GM23338 (cell line): ENCODE results near the gene IER5L. TPM values are rescaled to one million over a fixed set of nuclear protein-coding genes. Genes with fewer than 3 reads are reported as not detected.

ENCODE experiments used
- ATAC-seq: fragments of 200-7000 bp; cut with Tn5 transposase; 3 replicates; pipeline ENCODE4 v1.9.1; 2020
- DNase-seq: peaks from one replicate; pipeline ENCODE4 v3.0.0-alpha.2; 2015; ENCODE audit warnings: low spot score
- H2AFZ ChIP-seq: fragments of 200-600 bp; sonication (generic); 2 replicates; pipeline ENCODE4 v1.8.0; 2016; ENCODE audit warnings: antibody characterized with exemption, mild to moderate bottlenecking, moderate library complexity
- H3F3A ChIP-seq: fragments of 200-600 bp; sonication (generic); replicated peaks from 2 replicates; pipeline ENCODE4 v1.8.0; 2017; ENCODE audit warnings: antibody characterized with exemption, mixed run types, low read depth
- H3K27ac ChIP-seq: fragments of 200-600 bp; sonication (generic); 2 replicates; pipeline ENCODE4 v1.6.1; 2016; ENCODE audit warnings: low read depth
- H3K27me3 ChIP-seq: fragments of 200-600 bp; sonication (generic); 2 replicates; pipeline ENCODE4 v1.8.0; 2016; ENCODE audit warnings: mild to moderate bottlenecking, mixed run types, moderate library complexity; ENCODE audit not compliant: insufficient read depth
- H3K36me3 ChIP-seq: fragments of 200-600 bp; sonication (generic); 2 replicates; pipeline ENCODE4 v1.8.0; 2016; ENCODE audit warnings: mild to moderate bottlenecking; ENCODE audit not compliant: insufficient read depth
- H3K4me1 ChIP-seq: fragments of 200-600 bp; sonication (generic); 2 replicates; pipeline ENCODE4 v1.8.0; 2016; ENCODE audit warnings: mild to moderate bottlenecking, moderate library complexity; ENCODE audit not compliant: insufficient read depth
- H3K4me2 ChIP-seq: fragments of 200-600 bp; sonication (generic); 2 replicates; pipeline ENCODE4 v1.7.1; 2017; ENCODE audit warnings: mixed run types
- H3K4me3 ChIP-seq: fragments of 200-600 bp; sonication (generic); 2 replicates; pipeline ENCODE4 v1.6.1; 2016; ENCODE audit warnings: mixed run types
- H3K79me2 ChIP-seq: fragments of 200-600 bp; sonication (generic); replicated peaks from 2 replicates; pipeline ENCODE4 v1.8.0; 2017; ENCODE audit warnings: mild to moderate bottlenecking; ENCODE audit not compliant: insufficient read depth
- H3K9me2 ChIP-seq: fragments of 200-600 bp; sonication (generic); 2 replicates; pipeline ENCODE4 v1.8.0; 2017; ENCODE audit not compliant: insufficient read depth
- H4K20me1 ChIP-seq: fragments of 200-600 bp; sonication (generic); replicated peaks from 2 replicates; pipeline ENCODE4 v1.8.0; 2017; ENCODE audit warnings: mild to moderate bottlenecking; ENCODE audit not compliant: insufficient read depth
- H3K27ac Mint-ChIP-seq: 2 replicates; pipeline ENCODE4 v1.8.0; 2020; ENCODE audit warnings: inconsistent platforms, mild to moderate bottlenecking, moderate library complexity, mixed read lengths
- H3K27me3 Mint-ChIP-seq: 3 replicates; pipeline ENCODE4 v1.8.0; 2022; ENCODE audit warnings: low read depth, mild to moderate bottlenecking, moderate library complexity, mixed read lengths, inconsistent platforms; ENCODE audit not compliant: insufficient read depth, poor library complexity
- H3K36me3 Mint-ChIP-seq: 3 replicates; pipeline ENCODE4 v1.8.0; 2021; ENCODE audit warnings: low read depth, mild to moderate bottlenecking, inconsistent platforms, moderate library complexity, mixed read lengths
- H3K4me1 Mint-ChIP-seq: 3 replicates; pipeline ENCODE4 v1.8.0; 2020; ENCODE audit warnings: mild to moderate bottlenecking, inconsistent platforms, mixed read lengths
- H3K4me3 Mint-ChIP-seq: 3 replicates; pipeline ENCODE4 v1.8.0; 2021; ENCODE audit warnings: moderate library complexity, mild to moderate bottlenecking, inconsistent platforms, mixed read lengths
- H3K9me3 Mint-ChIP-seq: 3 replicates; pipeline ENCODE4 v1.8.0; 2020; ENCODE audit warnings: moderate library complexity, mild to moderate bottlenecking, inconsistent platforms, mixed read lengths
- CREB1 ChIP-seq: fragments of 250-450 bp; sonication (Bioruptor Pico); IDR thresholded peaks from 2 replicates; pipeline ENCODE4 v1.5.0; 2020; ENCODE audit warnings: low read depth, mild to moderate bottlenecking, moderate library complexity
- EZH2 ChIP-seq: fragments of 200-600 bp; sonication (generic); IDR thresholded peaks from one replicate; pipeline ENCODE4 v1.8.0; 2017; ENCODE audit warnings: antibody characterized with exemption, mild to moderate bottlenecking, low read depth; ENCODE audit not compliant: unreplicated experiment
- EZH2phosphoT487 ChIP-seq: fragments of 200-600 bp; sonication (generic); IDR thresholded peaks from one replicate; pipeline ENCODE4 v1.8.1; 2018; ENCODE audit warnings: antibody characterized with exemption; ENCODE audit not compliant: unreplicated experiment
- JUNB ChIP-seq: IDR thresholded peaks from one replicate; pipeline ENCODE4 v1.6.1; 2016; ENCODE audit warnings: antibody characterized with exemption; ENCODE audit not compliant: unreplicated experiment
- NANOG ChIP-seq: IDR thresholded peaks from 2 replicates; pipeline ENCODE4 v1.6.1; 2016; ENCODE audit warnings: antibody characterized with exemption, borderline replicate concordance
- POLR2AphosphoS5 ChIP-seq: IDR thresholded peaks from 2 replicates; pipeline ENCODE4 v1.6.1; 2016; ENCODE audit warnings: antibody characterized with exemption, low read depth
- STAT1 ChIP-seq: IDR thresholded peaks from one replicate; pipeline ENCODE4 v1.6.1; 2016; ENCODE audit warnings: antibody characterized with exemption; ENCODE audit not compliant: unreplicated experiment
- ZNF114 ChIP-seq: fragments of 250-450 bp; sonication (Bioruptor Pico); IDR thresholded peaks from 2 replicates; pipeline ENCODE4 v1.5.0; 2020; ENCODE audit warnings: mild to moderate bottlenecking, moderate library complexity
- ZNF331 ChIP-seq: fragments of 250-450 bp; sonication (Bioruptor Pico); IDR thresholded peaks from 2 replicates; pipeline ENCODE4 v1.5.0; 2020; ENCODE audit warnings: low read depth, mild to moderate bottlenecking, moderate library complexity
- polyA plus RNA-seq: library from polyadenylated mRNA; unstranded; fragments of >200 nt; fragmentation: Nextera tagmentation; extraction: Ambion mirVana; gene quantifications from 2 replicates; pipeline ENCODE4 v1.2.1, GENCODE V29; 2016
- total RNA-seq: library from RNA; depleted of rRNA; stranded (reverse); fragments of >200 nt; shearing (Covaris generic); gene quantifications from 2 replicates; pipeline ENCODE4 v1.2.3, GENCODE V29; 2014
- TF ChIP-seq, protein P1 (sequence below): fragments of 250-450 bp; sonication (Bioruptor Pico); IDR thresholded peaks from 2 replicates; pipeline ENCODE4 v1.5.0; 2020; ENCODE audit warnings: mild to moderate bottlenecking, moderate library complexity
- TF ChIP-seq, protein P2 (sequence below), 2 experiments: fragments of 200-600 bp in 1 of 2; sonication (generic) in 1 of 2; conservative IDR thresholded peaks; 2 replicates each; pipeline versions ENCODE4 v1.5.1 to v1.6.1; 2016 to 2017; ENCODE audit warnings: antibody characterized with exemption in 2 of 2, low read depth in 2 of 2, mild to moderate bottlenecking in 2 of 2, moderate library complexity in 1 of 2
- TF ChIP-seq, protein P3 (sequence below): IDR thresholded peaks from one replicate; pipeline ENCODE4 v1.6.1; 2018; ENCODE audit warnings: antibody characterized with exemption; ENCODE audit not compliant: unreplicated experiment
- TF ChIP-seq, protein P4 (sequence below): IDR thresholded peaks from 2 replicates; pipeline ENCODE4 v1.6.1; 2016; ENCODE audit warnings: antibody characterized with exemption

The IER5L gene
- total and polyA plus RNA-seq, 2 experiments from 2014 or later, result 0.19 to 0.90 TPM

- TF ChIP-seq JUNB (no peak), ZNF114 (CRISPR knock-in tag) (no peak), CREB1 (CRISPR knock-in tag) (no peak), POLR2AphosphoS5 (no peak), STAT1 (no peak), ZNF331 (CRISPR knock-in tag) (no peak), NANOG (no peak), EZH2 (no peak), EZH2phosphoT487 (no peak)
- TF ChIP-seq, protein P1, sequence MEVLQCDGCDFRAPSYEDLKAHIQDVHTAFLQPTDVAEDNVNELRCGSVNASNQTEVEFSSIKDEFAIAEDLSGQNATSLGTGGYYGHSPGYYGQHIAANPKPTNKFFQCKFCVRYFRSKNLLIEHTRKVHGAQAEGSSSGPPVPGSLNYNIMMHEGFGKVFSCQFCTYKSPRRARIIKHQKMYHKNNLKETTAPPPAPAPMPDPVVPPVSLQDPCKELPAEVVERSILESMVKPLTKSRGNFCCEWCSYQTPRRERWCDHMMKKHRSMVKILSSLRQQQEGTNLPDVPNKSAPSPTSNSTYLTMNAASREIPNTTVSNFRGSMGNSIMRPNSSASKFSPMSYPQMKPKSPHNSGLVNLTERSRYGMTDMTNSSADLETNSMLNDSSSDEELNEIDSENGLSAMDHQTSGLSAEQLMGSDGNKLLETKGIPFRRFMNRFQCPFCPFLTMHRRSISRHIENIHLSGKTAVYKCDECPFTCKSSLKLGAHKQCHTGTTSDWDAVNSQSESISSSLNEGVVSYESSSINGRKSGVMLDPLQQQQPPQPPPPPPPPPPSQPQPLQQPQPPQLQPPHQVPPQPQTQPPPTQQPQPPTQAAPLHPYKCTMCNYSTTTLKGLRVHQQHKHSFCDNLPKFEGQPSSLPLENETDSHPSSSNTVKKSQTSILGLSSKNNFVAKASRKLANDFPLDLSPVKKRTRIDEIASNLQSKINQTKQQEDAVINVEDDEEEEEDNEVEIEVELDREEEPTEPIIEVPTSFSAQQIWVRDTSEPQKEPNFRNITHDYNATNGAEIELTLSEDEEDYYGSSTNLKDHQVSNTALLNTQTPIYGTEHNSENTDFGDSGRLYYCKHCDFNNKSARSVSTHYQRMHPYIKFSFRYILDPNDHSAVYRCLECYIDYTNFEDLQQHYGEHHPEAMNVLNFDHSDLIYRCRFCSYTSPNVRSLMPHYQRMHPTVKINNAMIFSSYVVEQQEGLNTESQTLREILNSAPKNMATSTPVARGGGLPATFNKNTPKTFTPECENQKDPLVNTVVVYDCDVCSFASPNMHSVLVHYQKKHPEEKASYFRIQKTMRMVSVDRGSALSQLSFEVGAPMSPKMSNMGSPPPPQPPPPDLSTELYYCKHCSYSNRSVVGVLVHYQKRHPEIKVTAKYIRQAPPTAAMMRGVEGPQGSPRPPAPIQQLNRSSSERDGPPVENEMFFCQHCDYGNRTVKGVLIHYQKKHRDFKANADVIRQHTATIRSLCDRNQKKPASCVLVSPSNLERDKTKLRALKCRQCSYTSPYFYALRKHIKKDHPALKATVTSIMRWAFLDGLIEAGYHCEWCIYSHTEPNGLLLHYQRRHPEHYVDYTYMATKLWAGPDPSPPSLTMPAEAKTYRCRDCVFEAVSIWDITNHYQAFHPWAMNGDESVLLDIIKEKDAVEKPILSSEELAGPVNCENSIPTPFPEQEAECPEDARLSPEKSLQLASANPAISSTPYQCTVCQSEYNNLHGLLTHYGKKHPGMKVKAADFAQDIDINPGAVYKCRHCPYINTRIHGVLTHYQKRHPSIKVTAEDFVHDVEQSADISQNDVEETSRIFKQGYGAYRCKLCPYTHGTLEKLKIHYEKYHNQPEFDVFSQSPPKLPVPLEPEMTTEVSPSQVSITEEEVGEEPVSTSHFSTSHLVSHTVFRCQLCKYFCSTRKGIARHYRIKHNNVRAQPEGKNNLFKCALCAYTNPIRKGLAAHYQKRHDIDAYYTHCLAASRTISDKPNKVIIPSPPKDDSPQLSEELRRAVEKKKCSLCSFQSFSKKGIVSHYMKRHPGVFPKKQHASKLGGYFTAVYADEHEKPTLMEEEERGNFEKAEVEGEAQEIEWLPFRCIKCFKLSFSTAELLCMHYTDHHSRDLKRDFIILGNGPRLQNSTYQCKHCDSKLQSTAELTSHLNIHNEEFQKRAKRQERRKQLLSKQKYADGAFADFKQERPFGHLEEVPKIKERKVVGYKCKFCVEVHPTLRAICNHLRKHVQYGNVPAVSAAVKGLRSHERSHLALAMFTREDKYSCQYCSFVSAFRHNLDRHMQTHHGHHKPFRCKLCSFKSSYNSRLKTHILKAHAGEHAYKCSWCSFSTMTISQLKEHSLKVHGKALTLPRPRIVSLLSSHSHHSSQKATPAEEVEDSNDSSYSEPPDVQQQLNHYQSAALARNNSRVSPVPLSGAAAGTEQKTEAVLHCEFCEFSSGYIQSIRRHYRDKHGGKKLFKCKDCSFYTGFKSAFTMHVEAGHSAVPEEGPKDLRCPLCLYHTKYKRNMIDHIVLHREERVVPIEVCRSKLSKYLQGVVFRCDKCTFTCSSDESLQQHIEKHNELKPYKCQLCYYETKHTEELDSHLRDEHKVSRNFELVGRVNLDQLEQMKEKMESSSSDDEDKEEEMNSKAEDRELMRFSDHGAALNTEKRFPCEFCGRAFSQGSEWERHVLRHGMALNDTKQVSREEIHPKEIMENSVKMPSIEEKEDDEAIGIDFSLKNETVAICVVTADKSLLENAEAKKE (CRISPR knock-in tag), result no peak
- TF ChIP-seq, protein P2, sequence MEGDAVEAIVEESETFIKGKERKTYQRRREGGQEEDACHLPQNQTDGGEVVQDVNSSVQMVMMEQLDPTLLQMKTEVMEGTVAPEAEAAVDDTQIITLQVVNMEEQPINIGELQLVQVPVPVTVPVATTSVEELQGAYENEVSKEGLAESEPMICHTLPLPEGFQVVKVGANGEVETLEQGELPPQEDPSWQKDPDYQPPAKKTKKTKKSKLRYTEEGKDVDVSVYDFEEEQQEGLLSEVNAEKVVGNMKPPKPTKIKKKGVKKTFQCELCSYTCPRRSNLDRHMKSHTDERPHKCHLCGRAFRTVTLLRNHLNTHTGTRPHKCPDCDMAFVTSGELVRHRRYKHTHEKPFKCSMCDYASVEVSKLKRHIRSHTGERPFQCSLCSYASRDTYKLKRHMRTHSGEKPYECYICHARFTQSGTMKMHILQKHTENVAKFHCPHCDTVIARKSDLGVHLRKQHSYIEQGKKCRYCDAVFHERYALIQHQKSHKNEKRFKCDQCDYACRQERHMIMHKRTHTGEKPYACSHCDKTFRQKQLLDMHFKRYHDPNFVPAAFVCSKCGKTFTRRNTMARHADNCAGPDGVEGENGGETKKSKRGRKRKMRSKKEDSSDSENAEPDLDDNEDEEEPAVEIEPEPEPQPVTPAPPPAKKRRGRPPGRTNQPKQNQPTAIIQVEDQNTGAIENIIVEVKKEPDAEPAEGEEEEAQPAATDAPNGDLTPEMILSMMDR (conservative IDR thresholded peaks at IDR 0.05; ENCODE audit: low read depth in 2 of 2), result no peak
- TF ChIP-seq, protein P3, sequence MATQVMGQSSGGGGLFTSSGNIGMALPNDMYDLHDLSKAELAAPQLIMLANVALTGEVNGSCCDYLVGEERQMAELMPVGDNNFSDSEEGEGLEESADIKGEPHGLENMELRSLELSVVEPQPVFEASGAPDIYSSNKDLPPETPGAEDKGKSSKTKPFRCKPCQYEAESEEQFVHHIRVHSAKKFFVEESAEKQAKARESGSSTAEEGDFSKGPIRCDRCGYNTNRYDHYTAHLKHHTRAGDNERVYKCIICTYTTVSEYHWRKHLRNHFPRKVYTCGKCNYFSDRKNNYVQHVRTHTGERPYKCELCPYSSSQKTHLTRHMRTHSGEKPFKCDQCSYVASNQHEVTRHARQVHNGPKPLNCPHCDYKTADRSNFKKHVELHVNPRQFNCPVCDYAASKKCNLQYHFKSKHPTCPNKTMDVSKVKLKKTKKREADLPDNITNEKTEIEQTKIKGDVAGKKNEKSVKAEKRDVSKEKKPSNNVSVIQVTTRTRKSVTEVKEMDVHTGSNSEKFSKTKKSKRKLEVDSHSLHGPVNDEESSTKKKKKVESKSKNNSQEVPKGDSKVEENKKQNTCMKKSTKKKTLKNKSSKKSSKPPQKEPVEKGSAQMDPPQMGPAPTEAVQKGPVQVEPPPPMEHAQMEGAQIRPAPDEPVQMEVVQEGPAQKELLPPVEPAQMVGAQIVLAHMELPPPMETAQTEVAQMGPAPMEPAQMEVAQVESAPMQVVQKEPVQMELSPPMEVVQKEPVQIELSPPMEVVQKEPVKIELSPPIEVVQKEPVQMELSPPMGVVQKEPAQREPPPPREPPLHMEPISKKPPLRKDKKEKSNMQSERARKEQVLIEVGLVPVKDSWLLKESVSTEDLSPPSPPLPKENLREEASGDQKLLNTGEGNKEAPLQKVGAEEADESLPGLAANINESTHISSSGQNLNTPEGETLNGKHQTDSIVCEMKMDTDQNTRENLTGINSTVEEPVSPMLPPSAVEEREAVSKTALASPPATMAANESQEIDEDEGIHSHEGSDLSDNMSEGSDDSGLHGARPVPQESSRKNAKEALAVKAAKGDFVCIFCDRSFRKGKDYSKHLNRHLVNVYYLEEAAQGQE, result no peak
- TF ChIP-seq, protein P4, sequence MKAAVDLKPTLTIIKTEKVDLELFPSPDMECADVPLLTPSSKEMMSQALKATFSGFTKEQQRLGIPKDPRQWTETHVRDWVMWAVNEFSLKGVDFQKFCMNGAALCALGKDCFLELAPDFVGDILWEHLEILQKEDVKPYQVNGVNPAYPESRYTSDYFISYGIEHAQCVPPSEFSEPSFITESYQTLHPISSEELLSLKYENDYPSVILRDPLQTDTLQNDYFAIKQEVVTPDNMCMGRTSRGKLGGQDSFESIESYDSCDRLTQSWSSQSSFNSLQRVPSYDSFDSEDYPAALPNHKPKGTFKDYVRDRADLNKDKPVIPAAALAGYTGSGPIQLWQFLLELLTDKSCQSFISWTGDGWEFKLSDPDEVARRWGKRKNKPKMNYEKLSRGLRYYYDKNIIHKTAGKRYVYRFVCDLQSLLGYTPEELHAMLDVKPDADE, result no peak
- Histone ChIP-seq H3K27ac (no peak overlapping the region), H4K20me1 (no peaks in the 10 kb centered on the region), H2AFZ (no peak overlapping the region), H3F3A (no peaks in the 10 kb centered on the region), H3K36me3 (no peaks in the 10 kb centered on the region), H3K4me3 (no peak overlapping the region), H3K27me3 (peaks cover 26% of the 10 kb centered on the region), H3K9me2 (no peaks in the 10 kb centered on the region), H3K4me1 (peaks cover 4% of the 10 kb centered on the region; the same call in 1 of the 2 replicates), H3K79me2 (no peaks in the 10 kb centered on the region), H3K4me2 (no peak overlapping the region)
- Mint-ChIP-seq H3K4me1 (peaks cover 13% of the 10 kb centered on the region), H3K36me3 (peaks cover 3% of the 10 kb centered on the region), H3K4me3 (no peak overlapping the region; the same call in 2 of the 3 replicates), H3K9me3 (peaks cover 8% of the 10 kb centered on the region; the same call in 2 of the 3 replicates), H3K27me3 (peaks cover 31% of the 10 kb centered on the region), H3K27ac (no peak overlapping the region)
- peak; percentile 23 for ATAC-seq
- no peak for DNase-seq
Observed at GRCh38 chr9:129194221-129194620, 16.2 kb upstream of the IER5L start.
